Hepatocyte (in vitro differentiated cells): Measurements from ENCODE around the gene MTERF4.

Source experiments
- CTCF ChIP-seq: fragments of 200-600 bp; sonication (generic); IDR thresholded peaks from 2 replicates; pipeline ENCODE4 v1.5.1; 2016; ENCODE audit warnings: antibody characterized with exemption, mild to moderate bottlenecking; ENCODE audit not compliant: poor library complexity
- EZH2 ChIP-seq: fragments of 200-600 bp; sonication (generic); IDR thresholded peaks from 2 replicates; pipeline ENCODE4 v1.6.1; 2016; ENCODE audit warnings: antibody characterized with exemption, mild to moderate bottlenecking, borderline replicate concordance
- EZH2phosphoT487 ChIP-seq: fragments of 200-600 bp; sonication (generic); IDR thresholded peaks from one replicate; pipeline ENCODE4 v1.6.1; 2018; ENCODE audit warnings: antibody characterized with exemption, mild to moderate bottlenecking, low read depth, moderate library complexity; ENCODE audit not compliant: unreplicated experiment, severe bottlenecking

- TF ChIP-seq EZH2phosphoT487 (no peak), CTCF (no peak), EZH2 (no peak)
Observed at GRCh38 chr2:241088791-241089732, 13.0 kb downstream of the MTERF4 start.
